Measurements from ENCODE around the gene ARHGEF10L. TPM values are rescaled to one million over a fixed set of nuclear protein-coding genes. Genes with fewer than 3 reads are reported as not detected.

ARHGEF10L gene
- total RNA-seq, 3 donors from 2014 or later (not counting 1 experiment from before 2014, with no cell fraction given) = 0.70 to 1.7 (median 0.94) TPM

DNA sequence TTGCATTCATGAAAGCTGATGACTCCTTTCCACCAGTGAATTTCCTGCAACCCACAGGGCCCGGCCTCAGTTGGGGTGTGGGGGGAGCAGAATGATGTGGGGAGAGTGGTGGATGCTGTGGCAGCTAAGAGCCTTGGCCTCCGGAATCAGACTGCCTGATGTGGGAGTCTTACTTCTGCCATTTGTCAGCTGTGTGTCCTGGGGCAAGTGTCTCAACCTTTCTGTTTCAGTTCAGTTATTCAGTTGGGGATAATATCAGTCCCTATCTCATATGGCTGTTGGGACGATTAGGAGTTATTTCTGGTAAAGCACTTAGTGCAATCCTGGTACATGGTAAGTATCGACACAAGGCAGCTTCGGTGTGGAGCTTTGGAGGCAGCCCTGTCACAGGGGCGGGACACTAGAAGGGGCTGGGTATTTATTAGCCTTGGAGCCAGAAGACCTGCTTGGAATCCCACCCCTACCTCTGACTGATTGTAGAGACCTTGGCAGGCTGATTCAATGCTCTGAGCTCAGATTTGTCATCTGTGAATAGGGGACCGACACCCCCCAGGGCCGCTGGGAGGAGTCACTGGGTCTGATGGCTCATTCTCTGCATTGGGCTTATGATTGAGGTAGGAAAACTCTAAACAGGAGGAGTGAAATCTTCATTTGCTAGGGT is 19.6 kb downstream of the ARHGEF10L start:
- H3K27me3 Mint-ChIP-seq (ENCODE audit: low read depth in 2 of 2) = no peaks in the 10 kb centered on the region
- no peaks in the 10 kb centered on the region for H3K36me3 ChIP-seq (ENCODE audit: control insufficient read depth, insufficient read depth, low read length)
- no peak overlapping the region for H3K4me3 ChIP-seq (ENCODE audit: low read length)
- H3K36me3 Mint-ChIP-seq = no peaks in the 10 kb centered on the region
- no peak overlapping the region for H3K4me3 Mint-ChIP-seq
- H3K9me3 Mint-ChIP-seq = no peaks in the 10 kb centered on the region
- no peaks in the 10 kb centered on the region for H3K9me3 ChIP-seq (ENCODE audit: control insufficient read depth, insufficient read depth, low read length)
- H3K4me1 Mint-ChIP-seq = no peaks in the 10 kb centered on the region
- intact Hi-C loops (cut with micrococcal nuclease) = no loop called here
- H3K27me3 ChIP-seq (ENCODE audit: control insufficient read depth, insufficient read depth, low read length) = no peaks in the 10 kb centered on the region
- 86% methylated on average over 8 of the region's 8 CpGs for WGBS (ENCODE audit: insufficient coverage)
- H3K27ac ChIP-seq (ENCODE audit: low read length) = no peak overlapping the region
- ATAC-seq (no peak), DNase-seq (no peak)
- no peak overlapping the region for H3K27ac Mint-ChIP-seq
- no peaks in the 10 kb centered on the region for H3K4me1 ChIP-seq (ENCODE audit: control insufficient read depth, insufficient read depth, low read length)
- TF ChIP-seq, protein P1, sequence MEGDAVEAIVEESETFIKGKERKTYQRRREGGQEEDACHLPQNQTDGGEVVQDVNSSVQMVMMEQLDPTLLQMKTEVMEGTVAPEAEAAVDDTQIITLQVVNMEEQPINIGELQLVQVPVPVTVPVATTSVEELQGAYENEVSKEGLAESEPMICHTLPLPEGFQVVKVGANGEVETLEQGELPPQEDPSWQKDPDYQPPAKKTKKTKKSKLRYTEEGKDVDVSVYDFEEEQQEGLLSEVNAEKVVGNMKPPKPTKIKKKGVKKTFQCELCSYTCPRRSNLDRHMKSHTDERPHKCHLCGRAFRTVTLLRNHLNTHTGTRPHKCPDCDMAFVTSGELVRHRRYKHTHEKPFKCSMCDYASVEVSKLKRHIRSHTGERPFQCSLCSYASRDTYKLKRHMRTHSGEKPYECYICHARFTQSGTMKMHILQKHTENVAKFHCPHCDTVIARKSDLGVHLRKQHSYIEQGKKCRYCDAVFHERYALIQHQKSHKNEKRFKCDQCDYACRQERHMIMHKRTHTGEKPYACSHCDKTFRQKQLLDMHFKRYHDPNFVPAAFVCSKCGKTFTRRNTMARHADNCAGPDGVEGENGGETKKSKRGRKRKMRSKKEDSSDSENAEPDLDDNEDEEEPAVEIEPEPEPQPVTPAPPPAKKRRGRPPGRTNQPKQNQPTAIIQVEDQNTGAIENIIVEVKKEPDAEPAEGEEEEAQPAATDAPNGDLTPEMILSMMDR (IDR thresholded peaks at IDR 0.05) = no peak

GRCh38 chr1:17559615-17560419 is 20.3 kb downstream of the ARHGEF10L start:
- TF ChIP-seq, protein P1 (IDR thresholded peaks at IDR 0.05) = no peak
- H3K27me3 Mint-ChIP-seq (ENCODE audit: low read depth in 2 of 2) = no peaks in the 10 kb centered on the region
- intact Hi-C loops (cut with micrococcal nuclease) = no loop called here
- no peak overlapping the region for H3K4me3 ChIP-seq (ENCODE audit: low read length)
- H3K27ac Mint-ChIP-seq = no peak overlapping the region
- no peak for ATAC-seq
- no peaks in the 10 kb centered on the region for H3K36me3 ChIP-seq (ENCODE audit: control insufficient read depth, insufficient read depth, low read length)
- H3K4me3 Mint-ChIP-seq = no peak overlapping the region
- H3K9me3 ChIP-seq (ENCODE audit: control insufficient read depth, insufficient read depth, low read length) = no peaks in the 10 kb centered on the region
- 87% methylated on average over 7 of the region's 7 CpGs for WGBS (ENCODE audit: insufficient coverage)
- no peak for DNase-seq
- no peaks in the 10 kb centered on the region for H3K4me1 ChIP-seq (ENCODE audit: control insufficient read depth, insufficient read depth, low read length)
- no peak overlapping the region for H3K27ac ChIP-seq (ENCODE audit: low read length)
- H3K36me3 Mint-ChIP-seq = no peaks in the 10 kb centered on the region
- H3K9me3 Mint-ChIP-seq = no peaks in the 10 kb centered on the region
- no peaks in the 10 kb centered on the region for H3K27me3 ChIP-seq (ENCODE audit: control insufficient read depth, insufficient read depth, low read length)
- H3K4me1 Mint-ChIP-seq = no peaks in the 10 kb centered on the region

GRCh38 chr1:17561247-17561548 is 21.7 kb downstream of the ARHGEF10L start:
- Histone ChIP-seq H3K9me3 (ENCODE audit: control insufficient read depth, insufficient read depth, low read length) (no peaks in the 10 kb centered on the region), H3K27ac (ENCODE audit: low read length) (no peak overlapping the region), H3K4me1 (ENCODE audit: control insufficient read depth, insufficient read depth, low read length) (no peaks in the 10 kb centered on the region), H3K4me3 (ENCODE audit: low read length) (no peak overlapping the region), H3K36me3 (ENCODE audit: control insufficient read depth, insufficient read depth, low read length) (no peaks in the 10 kb centered on the region), H3K27me3 (ENCODE audit: control insufficient read depth, insufficient read depth, low read length) (no peaks in the 10 kb centered on the region)
- DNase-seq = no peak
- ATAC-seq = no peak
- H3K27ac Mint-ChIP-seq = no peak overlapping the region
- WGBS (ENCODE audit: insufficient coverage) = 60% methylated on average over 8 of the region's 8 CpGs
- TF ChIP-seq, protein P1 (IDR thresholded peaks at IDR 0.05) = no peak
- intact Hi-C loops (cut with micrococcal nuclease) = no loop called here
- H3K9me3 Mint-ChIP-seq = no peaks in the 10 kb centered on the region
- no peaks in the 10 kb centered on the region for H3K4me1 Mint-ChIP-seq
- H3K27me3 Mint-ChIP-seq (ENCODE audit: low read depth in 2 of 2) = no peaks in the 10 kb centered on the region
- H3K36me3 Mint-ChIP-seq = no peaks in the 10 kb centered on the region
- H3K4me3 Mint-ChIP-seq = no peak overlapping the region
